ENCODE results near the gene CWC22. TPM values are rescaled to one million over a fixed set of nuclear protein-coding genes. Genes with fewer than 3 reads are reported as not detected.

Gene CWC22
- total and polyA plus RNA-seq, 2 donors (not counting 3 experiments of a cell fraction or from before 2014, with no cell fraction given) = 1.8 to 15.7 TPM

DNA sequence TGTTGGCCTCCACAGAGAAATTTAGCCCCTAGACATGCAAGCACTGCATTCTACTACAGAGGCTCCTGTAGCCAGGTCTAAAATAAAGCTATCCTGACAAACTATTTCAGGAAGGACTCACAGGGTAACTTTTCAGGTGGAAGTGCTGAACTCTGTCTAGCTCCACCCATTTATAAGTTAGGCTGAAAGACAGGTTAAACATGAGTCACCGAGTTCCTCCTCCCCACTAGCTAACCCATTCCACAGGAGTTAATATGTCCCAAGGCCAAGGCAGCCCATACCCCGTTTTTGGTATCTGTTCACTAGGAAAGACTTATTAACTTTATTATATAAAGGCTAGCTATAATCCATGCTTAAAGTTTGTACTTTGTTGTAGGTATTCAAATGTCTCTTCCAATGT lies 3.5 kb downstream of the CWC22 start:
- Histone ChIP-seq H3K4me2 (ENCODE audit: insufficient read depth, low read length) (no peak overlapping the region), H3K27ac (ENCODE audit: insufficient read depth, low read depth, low read length) (no peak overlapping the region), H3K4me3 (replicated peaks in 1 of 3; ENCODE audit: insufficient read depth in 1 of 3, low read depth in 1 of 3, low read length in 3 of 3) (no peak overlapping the region), H3K9me3 (replicated peaks; ENCODE audit: control insufficient read depth, insufficient read depth, low read length) (no peaks in the 10 kb centered on the region), H3K79me2 (ENCODE audit: control insufficient read depth, insufficient read depth, low read length) (peaks cover 64% of the 10 kb centered on the region), H2AFZ (ENCODE audit: low read depth, low read length) (no peak overlapping the region), H3K27me3 (ENCODE audit: control insufficient read depth in 2 of 2, insufficient read depth in 2 of 2, low read length in 2 of 2) (no peaks in the 10 kb centered on the region), H3K9me1 (replicated peaks; ENCODE audit: control insufficient read depth, extremely low read depth, insufficient read depth, low read length) (no peaks in the 10 kb centered on the region), H3K9ac (replicated peaks; ENCODE audit: extremely low read depth, insufficient read depth, low read length) (no peak overlapping the region), H3K36me3 (ENCODE audit: control insufficient read depth in 2 of 2, extremely low read depth in 1 of 2, insufficient read depth in 2 of 2, low read length in 2 of 2) (no peaks in the 10 kb centered on the region), H4K20me1 (replicated peaks; ENCODE audit: control insufficient read depth, extremely low read depth, insufficient read depth, low read length) (no peaks in the 10 kb centered on the region), H3K4me1 (ENCODE audit: control insufficient read depth, extremely low read depth, insufficient read depth, low read length) (peaks cover 6% of the 10 kb centered on the region)
- dilution Hi-C loops (cut with MboI; ENCODE audit: extremely low pct_ligation_motif_present, low sequenced_read_pairs) (no loop called here), intact Hi-C loops (cut with micrococcal nuclease) (no loop called here)
- BruUV-seq (replicated peaks) = no TSS peak
- FAIRE-seq (no peak), DNase-seq (ENCODE audit: low read depth, low spot score) (no peak)
- TF ChIP-seq MAX (IDR thresholded peaks at IDR 0.05; ENCODE audit: insufficient read depth, insufficient read length) = no peak
- TF ChIP-seq GATA2 (IDR thresholded peaks at IDR 0.05; ENCODE audit: insufficient read depth, insufficient read length, low read depth, low read length) = no peak
- no peak for TF ChIP-seq MYC (IDR thresholded peaks at IDR 0.05; ENCODE audit: low read depth, low read length)
- TF ChIP-seq POLR2A (IDR thresholded peaks at IDR 0.05; ENCODE audit: low read depth, low read length) = no peak
- no peak for TF ChIP-seq JUN (IDR thresholded peaks at IDR 0.05; ENCODE audit: borderline replicate concordance, insufficient read depth, insufficient read length, low read depth)
- TF ChIP-seq EZH2 (IDR thresholded peaks at IDR 0.05; ENCODE audit: borderline replicate concordance, low read depth, low read length, severe bottlenecking) = no peak
- no peak for TF ChIP-seq POLR2AphosphoS5 (IDR thresholded peaks at IDR 0.05; ENCODE audit: insufficient read depth, low read depth, low read length)
- TF ChIP-seq, protein P1, sequence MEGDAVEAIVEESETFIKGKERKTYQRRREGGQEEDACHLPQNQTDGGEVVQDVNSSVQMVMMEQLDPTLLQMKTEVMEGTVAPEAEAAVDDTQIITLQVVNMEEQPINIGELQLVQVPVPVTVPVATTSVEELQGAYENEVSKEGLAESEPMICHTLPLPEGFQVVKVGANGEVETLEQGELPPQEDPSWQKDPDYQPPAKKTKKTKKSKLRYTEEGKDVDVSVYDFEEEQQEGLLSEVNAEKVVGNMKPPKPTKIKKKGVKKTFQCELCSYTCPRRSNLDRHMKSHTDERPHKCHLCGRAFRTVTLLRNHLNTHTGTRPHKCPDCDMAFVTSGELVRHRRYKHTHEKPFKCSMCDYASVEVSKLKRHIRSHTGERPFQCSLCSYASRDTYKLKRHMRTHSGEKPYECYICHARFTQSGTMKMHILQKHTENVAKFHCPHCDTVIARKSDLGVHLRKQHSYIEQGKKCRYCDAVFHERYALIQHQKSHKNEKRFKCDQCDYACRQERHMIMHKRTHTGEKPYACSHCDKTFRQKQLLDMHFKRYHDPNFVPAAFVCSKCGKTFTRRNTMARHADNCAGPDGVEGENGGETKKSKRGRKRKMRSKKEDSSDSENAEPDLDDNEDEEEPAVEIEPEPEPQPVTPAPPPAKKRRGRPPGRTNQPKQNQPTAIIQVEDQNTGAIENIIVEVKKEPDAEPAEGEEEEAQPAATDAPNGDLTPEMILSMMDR (IDR thresholded peaks at IDR 0.05; ENCODE audit: extremely low read depth in 1 of 2, insufficient read depth in 1 of 2, low read depth in 1 of 2, low read length in 2 of 2) = no peak
- TF ChIP-seq FOS (IDR thresholded peaks at IDR 0.05; ENCODE audit: borderline replicate concordance, insufficient read depth, low read length) = no peak
- ChIA-PET POLR2A (no interaction called here), CTCF (no interaction called here)
